Glutamatergic neuron (in vitro differentiated cells): Measurements from ENCODE around the gene MYO5B. TPM values are rescaled to one million over a fixed set of nuclear protein-coding genes. Genes with fewer than 3 reads are reported as not detected.

Experiments
- DNase-seq: peaks from one replicate; pipeline ENCODE4 v3.0.0; 2022
- H3K27ac Mint-ChIP-seq: one replicate; pipeline ENCODE4 v1.8.0; 2020; ENCODE audit warnings: mild to moderate bottlenecking, mixed read lengths, inconsistent platforms; ENCODE audit not compliant: unreplicated experiment
- H3K27me3 Mint-ChIP-seq: one replicate; pipeline ENCODE4 v1.8.0; 2020; ENCODE audit warnings: mild to moderate bottlenecking, moderate library complexity, mixed read lengths, inconsistent platforms; ENCODE audit not compliant: unreplicated experiment
- H3K36me3 Mint-ChIP-seq: one replicate; pipeline ENCODE4 v1.8.0; 2020; ENCODE audit warnings: mild to moderate bottlenecking, mixed read lengths, inconsistent platforms; ENCODE audit not compliant: unreplicated experiment
- H3K4me1 Mint-ChIP-seq: one replicate; pipeline ENCODE4 v1.8.0; 2020; ENCODE audit warnings: mild to moderate bottlenecking, low read depth, mixed read lengths, inconsistent platforms; ENCODE audit not compliant: unreplicated experiment
- H3K4me3 Mint-ChIP-seq: one replicate; pipeline ENCODE4 v1.8.0; 2020; ENCODE audit warnings: mild to moderate bottlenecking, mixed read lengths, inconsistent platforms; ENCODE audit not compliant: unreplicated experiment
- H3K9me3 Mint-ChIP-seq: one replicate; pipeline ENCODE4 v1.8.0; 2020; ENCODE audit warnings: mild to moderate bottlenecking, moderate library complexity, mixed read lengths, inconsistent platforms; ENCODE audit not compliant: unreplicated experiment
- CTCF ChIP-seq: fragments of 200-600 bp; sonication (generic); IDR thresholded peaks from one replicate; pipeline ENCODE4 v1.5.0; 2021; ENCODE audit not compliant: partially characterized antibody, unreplicated experiment
- total RNA-seq: library from RNA; stranded (reverse); fragmentation: NEBNext Ultra II Directional; extraction: Animal tissue kit (Norgen Biotek cat#: 25700); gene quantifications from one replicate; pipeline ENCODE4 v1.2.1, GENCODE V29; 2021; ENCODE audit not compliant: unreplicated experiment

The MYO5B gene
- total RNA-seq, 1 donor from 2014 or later, result 2.7 TPM

- DNase-seq, result no peak
- Mint-ChIP-seq H3K27ac (no peak overlapping the region), H3K4me3 (no peak overlapping the region), H3K9me3 (no peaks in the 10 kb centered on the region), H3K4me1 (no peaks in the 10 kb centered on the region), H3K36me3 (no peaks in the 10 kb centered on the region), H3K27me3 (peaks cover 4% of the 10 kb centered on the region)
- TF ChIP-seq CTCF, result no peak
Measured at GRCh38 chr18:49884465-49884864, 310.5 kb downstream of the MYO5B start.

- H3K4me3 Mint-ChIP-seq, result no peak overlapping the region
- peaks cover 12% of the 10 kb centered on the region for H3K4me1 Mint-ChIP-seq
- no peak overlapping the region for H3K27ac Mint-ChIP-seq
- H3K27me3 Mint-ChIP-seq, result peaks cover 2% of the 10 kb centered on the region
- no peak for TF ChIP-seq CTCF
- H3K36me3 Mint-ChIP-seq, result no peaks in the 10 kb centered on the region
- DNase-seq, result no peak
- no peaks in the 10 kb centered on the region for H3K9me3 Mint-ChIP-seq
Measured at GRCh38 chr18:49880661-49881060, 314.3 kb downstream of the MYO5B start.

- TF ChIP-seq CTCF, result no peak
- no peaks in the 10 kb centered on the region for H3K27me3 Mint-ChIP-seq
- no peak overlapping the region for H3K4me3 Mint-ChIP-seq
- H3K4me1 Mint-ChIP-seq, result peaks cover 22% of the 10 kb centered on the region
- H3K9me3 Mint-ChIP-seq, result no peaks in the 10 kb centered on the region
- H3K27ac Mint-ChIP-seq, result no peak overlapping the region
- DNase-seq, result no peak
- H3K36me3 Mint-ChIP-seq, result no peaks in the 10 kb centered on the region
Measured at GRCh38 chr18:49879271-49879580, 315.7 kb downstream of the MYO5B start.

GRCh38 chr18:49878567-49879270 lies 316.2 kb downstream of the MYO5B start:
- no peak overlapping the region for H3K27ac Mint-ChIP-seq
- H3K4me3 Mint-ChIP-seq, result no peak overlapping the region
- no peak for DNase-seq
- H3K4me1 Mint-ChIP-seq, result peaks cover 24% of the 10 kb centered on the region
- H3K27me3 Mint-ChIP-seq, result no peaks in the 10 kb centered on the region
- no peaks in the 10 kb centered on the region for H3K9me3 Mint-ChIP-seq
- no peaks in the 10 kb centered on the region for H3K36me3 Mint-ChIP-seq
- TF ChIP-seq CTCF, result no peak

- Mint-ChIP-seq H3K4me3 (no peak overlapping the region), H3K9me3 (no peaks in the 10 kb centered on the region), H3K4me1 (peaks cover 24% of the 10 kb centered on the region), H3K27me3 (no peaks in the 10 kb centered on the region), H3K27ac (no peak overlapping the region), H3K36me3 (no peaks in the 10 kb centered on the region)
- no peak for DNase-seq
- no peak for TF ChIP-seq CTCF
Measured at GRCh38 chr18:49878015-49878414, 316.9 kb downstream of the MYO5B start.
